GM21737 (cell line): Measurements from ENCODE around the gene ADAMTS2.

Experiments
- ATAC-seq: cut with Tn5 transposase; IDR thresholded peaks from one replicate; pipeline ENCODE4 v1.9.1; 2021; ENCODE audit warnings: mild to moderate bottlenecking, moderate library complexity; ENCODE audit not compliant: unreplicated experiment

Gene ADAMTS2

GRCh38 chr5:179166171-179166885 is 178.9 kb downstream of the ADAMTS2 start:
- ATAC-seq: no peak

DNA sequence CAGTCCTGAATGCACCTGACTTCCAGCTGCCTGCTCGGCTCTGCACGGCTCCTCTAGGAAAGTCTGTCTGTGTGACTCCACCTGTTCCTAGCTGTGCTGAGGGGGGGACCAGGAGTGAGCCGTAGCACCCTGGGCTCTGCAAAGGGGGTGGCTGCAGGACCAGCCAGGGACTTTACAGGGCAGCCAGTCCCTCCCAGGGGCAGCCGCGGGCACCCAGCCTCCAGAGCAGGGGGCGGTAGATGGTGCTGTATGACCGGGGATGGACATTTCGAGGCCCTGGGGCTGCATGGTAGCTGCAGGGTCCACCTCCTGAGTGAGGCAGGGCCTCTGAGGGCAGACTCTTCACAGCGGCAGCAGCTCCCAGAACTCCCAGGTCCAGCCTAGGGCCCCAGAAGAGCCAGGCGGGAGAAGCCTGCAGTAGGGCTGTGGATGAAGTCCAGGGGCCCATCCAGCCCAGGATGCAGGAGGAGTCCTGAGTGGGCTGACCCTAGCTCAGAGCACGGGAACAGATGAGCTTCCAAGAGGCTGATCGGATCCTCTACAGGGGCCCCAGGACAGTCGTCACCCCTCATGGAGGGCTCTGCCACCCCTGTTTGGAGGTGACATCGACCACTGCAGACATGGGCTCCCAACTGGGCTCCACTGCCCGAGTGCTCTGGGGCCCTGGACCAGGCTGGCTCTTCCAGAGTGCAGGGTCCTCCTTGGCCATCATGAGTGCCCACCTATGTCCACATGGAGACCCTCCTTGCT is 179.7 kb downstream of the ADAMTS2 start:
- no peak for ATAC-seq

GRCh38 chr5:179164331-179165311 is 180.6 kb downstream of the ADAMTS2 start:
- no peak for ATAC-seq

DNA sequence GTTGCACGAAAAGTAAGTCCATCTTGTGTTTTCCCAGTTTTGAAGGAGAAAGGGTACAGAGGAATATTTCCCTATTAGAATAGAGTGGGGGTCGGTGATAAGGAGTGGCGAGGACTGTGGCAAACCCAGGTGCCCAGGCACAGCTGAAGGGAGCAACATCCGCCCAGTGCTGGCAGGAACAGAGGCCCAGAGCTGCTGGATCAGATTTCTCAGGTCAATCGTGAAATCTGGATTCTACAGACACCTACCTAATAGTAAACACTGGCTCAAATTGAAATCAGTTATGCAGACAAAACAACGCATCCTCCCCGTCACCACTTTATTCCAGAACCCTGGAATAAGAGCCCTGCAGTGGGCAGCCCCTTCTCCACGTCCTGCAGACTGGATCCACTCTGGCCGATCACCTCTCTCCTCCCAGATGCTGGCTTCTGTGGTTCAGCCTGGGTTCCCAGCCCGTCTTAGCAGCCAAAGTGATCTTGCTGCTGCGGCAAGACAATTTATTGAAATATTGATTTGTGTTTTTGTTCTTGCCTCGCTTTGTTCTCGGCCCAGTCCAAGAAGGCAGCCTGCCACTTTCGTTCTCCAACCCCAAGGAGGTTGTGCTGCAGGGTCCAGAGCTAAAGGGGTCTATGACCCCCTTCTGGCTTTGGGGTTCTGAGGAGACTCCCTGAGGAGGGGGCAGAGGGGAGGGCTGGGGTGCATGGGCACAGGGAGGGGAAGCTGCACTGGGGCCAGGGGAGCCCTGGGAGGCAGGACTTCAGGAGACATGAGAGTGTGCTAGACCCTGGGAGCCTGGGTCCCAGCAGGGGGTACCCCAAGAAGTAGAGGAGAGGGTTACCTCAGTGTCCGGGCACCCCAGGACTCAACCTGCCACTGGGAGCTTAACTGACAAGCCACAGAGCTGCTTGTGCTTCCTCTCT is 181.8 kb downstream of the ADAMTS2 start:
- no peak for ATAC-seq

DNA sequence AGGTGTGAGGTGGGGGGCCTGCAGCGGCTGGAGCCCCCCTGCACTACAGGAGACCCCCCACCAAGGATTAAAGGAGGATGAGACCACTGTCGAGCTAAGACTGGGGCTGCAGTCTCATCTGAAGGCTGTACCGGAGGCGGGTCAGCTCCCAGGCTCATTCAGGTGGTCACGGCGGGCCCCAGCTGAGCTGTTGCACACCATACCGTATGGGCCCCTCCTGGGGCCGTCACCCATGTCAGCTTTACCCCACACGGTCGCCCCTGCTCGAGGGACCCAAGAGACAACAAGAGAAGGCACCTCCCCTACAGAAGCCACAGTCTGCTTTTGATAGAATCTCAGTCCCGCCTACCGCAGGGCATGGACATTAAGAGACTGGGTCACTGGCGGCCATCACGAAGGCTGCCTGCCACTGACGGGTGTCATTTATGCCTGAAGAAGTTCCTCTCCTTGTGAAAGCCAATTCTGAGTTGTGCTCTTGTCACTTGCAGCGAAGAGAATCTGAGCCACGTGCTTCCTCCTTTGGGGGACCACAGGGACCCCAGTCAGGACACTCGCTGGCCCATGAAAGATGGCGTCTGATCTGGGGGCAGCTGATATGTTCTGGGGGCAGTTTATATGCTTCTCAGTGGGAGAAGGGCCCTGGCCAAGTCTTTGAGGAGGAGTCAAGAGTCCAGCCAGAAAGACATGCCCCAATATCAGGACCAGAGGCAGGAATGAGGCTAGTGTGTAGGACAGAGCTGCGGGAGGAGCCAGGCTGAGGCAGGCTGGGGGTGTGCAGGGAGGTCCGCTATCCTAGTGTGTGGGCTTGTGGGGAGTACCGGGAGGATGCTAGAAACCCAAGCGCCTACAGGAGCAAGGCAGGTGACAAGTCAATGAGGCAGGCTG is 182.7 kb downstream of the ADAMTS2 start:
- ATAC-seq: no peak

DNA sequence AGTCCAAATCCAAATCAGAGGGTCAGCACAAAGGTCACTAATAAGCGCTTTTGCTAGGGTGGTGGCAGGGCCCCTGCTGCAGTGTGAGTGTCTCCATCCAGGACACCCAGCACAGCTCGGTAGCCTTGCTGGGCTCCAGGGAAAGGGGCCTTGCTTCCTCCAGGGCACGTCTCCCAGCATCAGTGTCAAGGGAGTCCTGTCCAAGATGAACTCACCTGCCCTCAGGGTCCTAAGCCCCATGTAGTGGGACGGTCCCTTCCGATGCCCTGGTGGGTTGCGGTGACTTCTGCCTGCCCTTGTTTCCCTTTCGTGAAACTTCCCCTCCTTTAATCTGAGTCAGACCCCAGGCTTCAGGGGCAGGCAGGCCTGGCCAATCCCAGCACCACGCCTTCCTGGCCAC is 183.4 kb downstream of the ADAMTS2 start:
- no peak for ATAC-seq

DNA sequence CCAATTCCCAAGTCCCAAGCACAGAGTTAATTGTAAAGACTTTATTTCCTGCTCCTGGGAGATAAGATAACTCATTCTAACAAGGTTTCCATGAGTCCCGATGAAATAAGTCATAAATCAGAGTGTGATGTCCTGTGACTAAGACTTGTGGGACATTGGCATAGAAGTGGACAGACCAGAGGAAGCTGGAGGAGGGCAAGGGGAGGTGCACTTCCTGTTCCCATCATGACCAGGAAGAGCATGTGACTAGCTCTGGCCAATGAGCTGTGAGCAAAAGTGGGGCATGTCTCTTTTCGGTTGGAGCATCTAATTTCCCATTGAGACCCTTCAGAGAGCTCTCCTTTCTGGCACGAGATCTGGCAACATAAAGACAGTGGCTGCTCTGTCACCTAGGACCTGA is 184.7 kb downstream of the ADAMTS2 start:
- no peak for ATAC-seq

DNA sequence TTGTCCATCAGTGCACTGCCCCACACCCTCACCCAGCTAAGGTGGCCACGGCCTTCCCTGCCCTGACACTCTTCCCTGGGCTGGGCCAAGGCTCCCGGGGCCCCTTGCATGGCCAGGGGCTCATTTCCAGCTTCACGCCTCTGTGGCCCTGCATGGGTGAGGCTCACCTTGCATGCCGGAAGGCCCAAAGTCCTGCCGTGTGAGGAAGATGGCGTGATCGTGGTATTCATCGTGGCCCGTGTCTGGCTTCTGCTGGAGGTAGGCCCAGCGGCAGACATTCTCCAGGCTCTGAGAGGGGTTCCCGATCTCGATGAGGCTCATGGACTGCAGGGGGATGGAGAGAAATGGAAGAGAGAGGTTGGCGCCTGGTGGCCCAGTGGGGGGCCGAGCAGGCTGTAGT is 186.7 kb downstream of the ADAMTS2 start:
- no peak for ATAC-seq

DNA sequence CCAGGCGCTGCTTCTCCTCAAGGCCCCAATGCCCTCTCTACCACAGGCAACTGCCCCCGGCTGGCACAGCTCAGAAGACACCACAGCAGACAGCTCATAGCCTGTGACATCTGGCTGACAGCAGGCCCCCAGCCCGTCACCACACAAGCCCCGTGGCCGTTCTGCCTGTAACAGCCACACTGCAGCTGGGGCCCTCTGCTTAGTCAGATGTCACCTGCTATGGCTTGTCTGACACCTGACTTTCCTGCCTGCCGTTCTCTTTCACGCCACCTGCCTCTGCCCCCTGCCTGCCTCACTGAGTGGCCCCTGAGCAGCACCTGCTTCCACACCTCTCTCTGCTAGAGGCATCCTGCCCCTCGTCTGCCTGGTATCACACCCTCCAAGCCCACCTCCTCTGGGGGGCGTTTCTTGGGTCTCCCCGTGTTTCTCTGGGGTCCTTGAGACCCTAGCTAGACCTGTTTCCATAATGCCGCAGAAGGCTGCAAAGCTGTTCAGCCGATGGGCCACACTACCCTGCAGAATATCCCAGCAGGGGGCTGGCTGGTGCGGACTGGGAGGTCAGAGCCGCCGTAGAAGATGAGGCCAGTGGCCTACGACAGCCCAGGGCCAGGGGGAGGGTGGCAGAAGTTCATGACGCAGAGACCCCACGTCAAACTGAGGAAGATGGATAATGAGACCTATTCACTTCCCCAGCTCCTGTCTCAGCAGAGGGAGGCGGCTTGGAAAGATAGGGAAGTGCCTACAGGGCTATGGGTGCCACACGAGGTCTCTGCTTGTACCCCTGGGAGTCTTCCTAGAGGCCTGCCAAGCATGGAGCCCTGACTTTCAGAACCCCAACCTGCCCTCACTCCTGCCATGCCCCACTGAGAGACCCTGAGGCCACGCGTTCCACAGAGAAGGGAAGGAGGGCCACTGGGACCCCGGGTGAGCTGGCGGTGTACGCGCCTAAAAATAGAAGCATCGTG is 190.0 kb downstream of the ADAMTS2 start:
- no peak for ATAC-seq

DNA sequence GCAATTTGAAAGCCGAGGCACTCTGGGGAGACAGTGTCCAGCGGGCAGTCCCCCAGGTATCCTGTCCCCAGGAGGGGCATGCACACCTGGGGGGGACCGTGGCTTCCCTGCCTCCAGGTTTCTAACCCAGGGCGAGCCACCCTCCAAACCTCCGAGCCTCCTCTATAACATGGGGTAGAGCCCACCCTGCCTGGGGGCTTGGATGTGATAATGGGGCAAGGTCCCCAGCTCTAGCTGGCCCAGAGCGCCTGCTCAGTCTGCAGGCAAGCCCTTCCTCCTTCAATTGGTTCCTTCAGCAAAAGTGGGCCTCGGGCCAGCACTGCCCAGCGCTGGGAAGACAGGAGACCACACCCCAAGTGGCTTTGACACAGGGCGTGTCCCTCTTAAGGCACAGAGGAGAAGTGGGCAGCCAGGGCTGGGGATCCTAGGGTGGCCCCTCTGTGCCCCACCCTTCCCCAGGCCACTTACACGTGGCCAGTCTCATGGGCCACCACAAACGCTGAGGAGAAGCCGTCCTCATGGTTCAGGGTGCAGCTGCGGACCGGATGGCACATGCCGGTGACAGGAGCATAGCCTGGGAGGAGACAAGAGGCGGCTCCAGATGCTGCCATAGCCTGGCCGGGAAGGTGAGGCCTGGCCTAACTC is 190.8 kb downstream of the ADAMTS2 start:
- no peak for ATAC-seq

- ATAC-seq: no peak
Observed at GRCh38 chr5:179153921-179154345, 191.3 kb downstream of the ADAMTS2 start.

GRCh38 chr5:179153341-179153901 is 191.8 kb downstream of the ADAMTS2 start:
- ATAC-seq: no peak

- ATAC-seq: no peak
Observed at GRCh38 chr5:179152941-179153340, 192.3 kb downstream of the ADAMTS2 start.

DNA sequence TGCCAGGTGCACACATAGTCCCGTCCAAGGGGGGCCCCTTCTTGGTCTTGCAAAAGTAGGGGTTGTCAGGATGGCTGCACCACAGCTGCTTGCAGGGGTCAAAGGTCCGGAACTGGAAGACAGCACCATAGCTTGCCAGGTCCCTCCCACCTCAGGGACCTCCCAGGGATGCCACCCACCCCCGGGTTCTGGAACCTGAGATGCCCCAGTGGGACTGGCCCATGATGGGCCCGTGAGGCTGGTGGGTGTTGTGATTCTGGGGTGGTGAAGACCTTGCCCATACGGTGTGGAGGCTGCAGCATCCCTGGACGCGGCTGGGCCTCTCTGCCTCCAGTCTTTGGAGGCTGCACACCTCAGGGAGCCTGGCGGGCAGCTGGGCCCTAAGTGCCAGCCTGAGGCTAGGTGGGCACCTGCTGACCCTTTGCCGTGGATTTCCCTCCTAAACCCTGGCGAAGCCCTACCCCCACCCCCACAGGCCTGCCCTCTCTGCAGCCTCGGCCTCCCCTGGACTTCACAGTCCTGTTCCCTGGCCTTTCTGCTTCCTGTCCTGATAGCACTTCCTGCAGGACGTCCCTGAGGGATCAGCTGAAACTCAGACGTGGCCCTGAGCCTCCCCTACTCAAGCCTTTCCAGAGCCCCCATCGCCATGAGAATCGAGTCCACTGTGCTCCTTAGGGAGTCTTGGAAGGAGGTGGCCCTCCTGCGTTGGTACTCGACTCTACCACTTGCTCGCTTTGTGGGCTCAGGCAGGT is 192.9 kb downstream of the ADAMTS2 start:
- ATAC-seq: no peak

- no peak for ATAC-seq
Observed at GRCh38 chr5:179151286-179152118, 193.8 kb downstream of the ADAMTS2 start.

GRCh38 chr5:179150011-179150410 is 195.2 kb downstream of the ADAMTS2 start:
- no peak for ATAC-seq
